Eye (tissue), 1 donor: Measurements from ENCODE around the gene EEF1E1.
"Not testable (repeated sequence)": the region's sequence is repeated elsewhere in the genome, so short reads cannot be mapped to it uniquely, and the experiment has no call there.

ENCODE experiments used
- DNase-seq: peaks from one replicate; pipeline ENCODE4 v3.0.0-alpha.2; 2015

Gene EEF1E1

DNA sequence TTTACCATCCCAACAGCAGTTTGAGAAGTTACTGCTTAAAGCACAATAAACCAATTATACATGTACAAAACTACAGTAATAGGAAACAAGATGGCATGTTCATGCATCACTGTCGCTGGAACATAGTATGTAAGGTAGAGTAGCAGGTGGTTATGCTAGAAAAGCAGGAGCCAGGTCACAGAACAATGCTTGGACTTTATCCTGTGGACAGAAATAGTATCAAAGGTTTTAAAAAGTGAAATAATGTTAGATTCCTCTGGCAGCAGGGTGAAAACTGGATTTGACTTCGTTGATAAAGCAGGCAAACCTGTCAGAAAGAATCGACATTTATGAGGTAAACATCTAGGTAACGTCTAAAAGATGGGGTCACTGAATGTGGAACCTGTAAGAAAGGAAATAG, 40.6 kb downstream of the EEF1E1 start:
- no peak for DNase-seq

DNA sequence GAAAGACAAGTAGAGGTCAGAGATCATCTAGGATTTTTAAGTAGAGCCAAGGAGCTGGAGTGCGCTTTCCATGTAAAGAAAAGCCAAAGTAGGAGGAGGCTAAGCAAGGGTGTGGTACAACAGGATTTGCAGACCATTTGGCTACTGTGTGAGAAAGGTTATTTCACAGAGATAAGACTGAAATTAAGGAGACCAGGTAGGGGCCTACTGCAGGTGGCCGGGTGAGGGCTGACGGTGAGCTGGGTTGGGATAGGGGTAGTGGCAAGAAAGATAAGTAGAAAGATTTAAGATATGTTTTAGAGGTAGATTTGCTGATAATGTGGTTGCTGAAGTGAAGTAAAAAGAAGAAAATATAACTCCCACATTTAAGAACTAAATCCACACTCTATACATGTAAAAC, 42.0 kb downstream of the EEF1E1 start:
- no peak for DNase-seq

DNA sequence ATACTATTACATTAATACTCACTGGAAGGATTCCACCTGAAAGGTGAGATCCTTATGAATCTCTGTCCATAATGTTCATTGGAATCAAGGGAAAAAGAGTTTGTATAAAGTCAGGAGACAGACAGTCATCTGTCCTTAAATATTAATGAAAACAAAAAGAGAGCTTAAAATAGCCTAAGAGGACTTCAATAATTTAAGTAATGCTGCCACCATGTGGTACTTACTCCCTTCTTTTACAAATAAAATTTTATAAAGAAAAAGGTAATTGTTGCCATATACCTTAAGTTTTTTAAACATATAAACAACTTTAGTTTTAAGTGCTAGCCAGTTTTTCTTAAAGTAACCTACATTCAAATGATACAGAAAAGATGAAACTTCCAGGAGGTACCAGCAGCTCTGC, 43.2 kb downstream of the EEF1E1 start:
- peak; percentile 32 for DNase-seq

GRCh38 chr6:8057793-8058192, 44.6 kb downstream of the EEF1E1 start:
- DNase-seq: no peak

DNA sequence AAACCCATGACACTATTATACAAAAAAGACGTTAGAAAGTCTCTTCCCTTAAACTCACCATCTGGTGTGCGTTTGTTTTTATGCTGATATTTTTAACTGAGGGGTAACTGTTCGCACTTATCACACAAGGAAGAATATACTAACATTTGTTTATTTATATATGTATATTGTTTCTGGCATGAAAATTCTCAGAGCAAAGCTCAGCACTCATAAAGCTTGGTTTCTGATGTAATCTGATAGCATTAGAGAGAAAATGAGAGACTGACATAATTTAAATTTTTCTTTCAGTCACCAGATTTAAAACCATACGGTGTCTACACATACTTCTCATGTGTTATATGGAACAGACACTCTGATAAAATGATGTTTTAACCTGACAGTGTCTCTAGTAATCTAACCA, 45.1 kb downstream of the EEF1E1 start:
- no peak for DNase-seq

DNA sequence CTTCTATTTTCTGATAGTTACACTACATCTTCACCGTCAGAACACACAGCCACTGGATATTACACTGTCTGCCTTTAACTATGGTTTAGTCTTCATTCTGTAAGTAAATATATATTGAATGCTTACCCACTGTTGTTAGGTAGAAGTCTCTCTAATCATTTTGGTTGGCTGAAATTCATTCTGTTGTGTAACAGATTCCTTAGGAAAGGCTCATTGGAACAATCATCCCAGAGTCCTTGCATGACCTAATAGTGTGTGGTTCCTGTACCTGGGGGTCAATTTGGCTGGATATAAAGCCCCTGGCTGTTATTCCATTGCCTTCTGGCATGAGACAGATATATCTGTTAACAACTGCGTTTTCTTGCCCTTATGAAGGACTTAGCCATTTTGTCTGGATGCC, 48.1 kb downstream of the EEF1E1 start:
- no peak for DNase-seq

DNA sequence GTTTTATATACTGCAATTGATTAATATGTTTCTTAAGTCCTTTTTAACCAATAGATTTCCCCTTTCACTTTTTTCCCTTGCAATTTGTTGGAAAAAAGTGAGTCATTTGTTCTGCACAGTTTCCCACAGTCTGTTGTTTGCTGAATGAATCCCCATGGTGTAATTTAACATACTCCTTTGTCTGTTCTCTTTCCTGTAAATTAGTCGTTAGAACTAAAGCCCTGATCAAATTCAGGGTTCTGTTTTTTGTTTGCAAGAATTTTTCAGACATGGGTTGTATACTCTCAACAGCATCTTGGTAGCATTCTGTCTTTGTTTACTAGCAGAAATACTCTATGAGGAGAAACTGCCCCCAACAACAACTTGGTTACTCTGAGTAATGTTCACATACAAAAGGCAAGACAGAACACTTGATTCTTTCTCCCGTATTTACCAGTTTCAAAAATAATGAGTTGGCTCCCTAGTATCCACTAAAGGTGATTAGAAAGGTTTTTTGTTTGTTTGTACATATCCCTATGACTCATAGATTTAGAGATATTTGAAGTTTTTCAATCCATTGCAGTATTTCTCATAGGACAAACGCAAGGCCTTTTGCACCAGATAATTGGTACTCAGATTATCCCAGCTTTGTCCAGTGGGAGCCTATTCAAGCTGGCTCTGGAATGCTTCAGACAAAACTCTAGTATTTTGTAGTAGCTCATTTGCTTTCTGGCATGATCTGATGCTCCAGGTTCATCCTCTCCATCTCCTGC, 54.6 kb downstream of the EEF1E1 start:
- DNase-seq: no peak

DNA sequence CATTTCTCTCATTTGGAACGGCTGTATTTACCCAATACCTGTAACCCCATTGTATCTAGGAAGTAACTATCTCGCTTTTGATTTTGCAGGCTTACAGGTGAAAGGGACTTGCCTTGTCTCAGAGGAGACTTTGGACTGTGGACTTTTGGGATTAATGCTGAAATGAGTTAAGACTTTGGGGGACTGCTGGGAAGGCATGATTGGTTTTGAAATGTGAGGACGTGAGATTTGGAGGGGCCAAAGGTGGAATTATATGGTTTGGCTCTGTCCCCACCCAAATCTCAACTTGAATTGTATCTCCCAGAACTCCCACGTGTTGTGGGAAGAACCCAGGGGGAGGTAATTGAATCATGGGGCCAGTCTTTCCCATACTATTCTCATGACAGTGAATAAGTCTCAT, 56.6 kb downstream of the EEF1E1 start:
- not testable (repeated sequence) for DNase-seq

DNA sequence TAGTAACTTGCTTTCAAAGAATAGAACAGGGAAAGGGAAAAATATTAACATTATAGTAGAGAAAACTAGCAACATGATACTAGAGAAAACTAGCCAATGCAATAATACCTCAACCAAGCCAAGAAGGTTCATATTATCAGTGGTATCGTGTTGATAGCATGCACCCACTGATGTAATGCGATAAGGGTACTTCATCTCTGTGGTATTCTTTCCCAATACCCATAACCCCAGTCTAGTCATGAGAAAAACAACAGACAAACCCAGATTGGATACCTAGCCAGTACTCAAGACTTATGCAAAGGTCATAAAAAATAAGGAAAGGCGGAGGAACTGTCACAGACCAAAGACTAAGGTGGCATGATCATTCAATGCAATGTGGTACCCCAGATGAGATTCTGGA, 59.1 kb downstream of the EEF1E1 start:
- no peak for DNase-seq

DNA sequence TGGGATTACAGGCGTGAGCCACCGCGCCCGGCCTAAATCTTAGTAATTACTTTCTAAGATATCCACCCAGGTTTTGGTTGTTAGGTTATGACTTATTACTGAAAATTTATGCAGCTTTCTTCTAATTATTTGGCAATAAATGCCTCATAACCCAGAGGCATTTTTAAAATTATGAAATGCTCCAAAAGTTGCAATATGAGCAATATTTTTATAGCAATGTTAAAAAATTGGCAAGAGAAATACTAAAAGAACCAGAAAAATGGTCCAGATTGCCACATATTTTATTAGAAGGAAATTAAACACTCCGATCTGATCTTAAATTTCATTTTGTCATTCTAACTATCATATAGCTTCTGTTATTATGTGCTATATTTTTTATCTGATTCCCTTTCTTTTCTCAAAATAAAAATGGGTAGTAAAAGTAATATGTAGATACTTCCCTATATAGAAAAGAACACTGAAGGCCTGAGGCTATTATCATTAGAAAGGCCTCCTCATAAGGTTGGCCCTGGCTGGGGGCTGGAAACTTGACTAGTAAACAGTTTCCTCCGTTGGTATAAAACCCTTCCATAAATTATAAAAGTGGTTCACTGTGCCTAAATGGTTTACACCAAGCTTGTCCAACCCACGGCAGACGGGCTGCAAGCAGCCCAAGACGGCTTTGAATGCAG, 60.3 kb downstream of the EEF1E1 start:
- no peak for DNase-seq

DNA sequence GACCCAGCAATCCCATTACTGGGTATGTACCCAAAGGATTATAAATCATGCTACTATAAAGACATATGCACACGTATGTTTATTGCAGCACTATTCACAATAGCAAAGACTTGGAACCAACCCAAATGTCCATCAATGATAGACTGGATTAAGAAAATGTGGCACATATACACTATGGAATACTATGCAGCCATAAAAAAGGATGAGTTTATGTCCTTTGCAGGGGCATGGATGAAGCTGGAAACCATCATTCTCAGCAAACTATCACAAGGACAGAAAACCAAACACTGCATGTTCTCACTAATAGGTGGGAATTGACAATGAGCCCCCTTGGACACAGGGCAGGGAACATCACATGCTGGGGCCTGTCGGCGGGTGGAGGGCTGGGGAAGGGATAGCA, 68.2 kb downstream of the EEF1E1 start:
- not testable (repeated sequence) for DNase-seq

DNA sequence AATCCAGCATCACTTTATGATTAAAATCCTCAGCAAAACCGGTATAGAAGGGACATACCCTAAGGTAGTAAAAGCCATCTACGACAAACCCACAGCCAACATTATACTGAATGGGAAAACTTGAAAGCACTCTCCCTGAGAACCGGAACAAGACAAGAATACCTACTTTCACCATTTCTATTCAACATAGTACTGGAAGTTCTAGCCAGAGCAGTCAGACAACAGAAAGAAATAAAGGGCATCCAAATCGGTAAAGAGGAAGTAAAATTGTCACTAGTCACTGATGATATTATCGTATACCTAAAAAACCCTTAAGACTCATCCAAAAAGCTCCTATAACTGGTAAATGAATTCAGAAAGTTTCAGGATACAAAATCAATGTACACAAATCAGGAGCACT, 71.4 kb downstream of the EEF1E1 start:
- DNase-seq: no peak
